Airway epithelial cell (primary cell): ENCODE results near the gene ABCF3. TPM values are rescaled to one million over a fixed set of nuclear protein-coding genes. Genes with fewer than 3 reads are reported as not detected.

Experiments
- total RNA-seq: library from RNA; depleted of rRNA; stranded (reverse); fragments of >200 nt; gene quantifications from 2 replicates; pipeline ENCODE4 v1.2.3, GENCODE V29; 2015

ABCF3 gene
- 37.8 and 40.1 TPM in 2 replicates for total RNA-seq

GRCh38 chr3:184186184-184186901 is at the start of gene ABCF3:
TSS of gene ABCF3 (plus strand) at chr3:184186199. CDS start at chr3:184186208, 9 bp downstream.

GRCh38 chr3:184154885-184155643 is 30.9 kb upstream of the ABCF3 start, which contains the start of gene DVL3:
TSS of gene DVL3 (plus strand) at chr3:184155377. CDS start at chr3:184155636, 259 bp downstream.

GRCh38 chr3:184174646-184175492 is 11.1 kb upstream of the ABCF3 start, which contains the start of gene AP2M1:
TSS of gene AP2M1 (plus strand) at chr3:184174855. CDS start at chr3:184176994, 2,139 bp downstream.

GRCh38 chr3:184229394-184230080 is 43.5 kb downstream of the ABCF3 start, which contains the start of gene VWA5B2:
TSS of gene VWA5B2 (plus strand) at chr3:184229585. CDS start at chr3:184230529, 944 bp downstream.

Other genes with a start within 250 kb of the ABCF3 start
- 19.2 and 23.5 TPM in 2 replicates for gene ABCC5, start 168.3 kb upstream of the ABCF3 start, total RNA-seq
- not detected in 2 replicates for gene HTR3D, start 154.5 kb upstream of the ABCF3 start, total RNA-seq
- gene HTR3C, start 133.2 kb upstream of the ABCF3 start, total RNA-seq, result not detected in 2 replicates
- not detected in 2 replicates for gene HTR3E, start 89.1 kb upstream of the ABCF3 start, total RNA-seq
- gene EIF2B5, start 50.8 kb upstream of the ABCF3 start, total RNA-seq, result 25.4 and 40.7 TPM in 2 replicates
- gene DVL3, start 30.8 kb upstream of the ABCF3 start, total RNA-seq, result 21.9 and 30.9 TPM in 2 replicates
- gene AP2M1, start 11.3 kb upstream of the ABCF3 start, total RNA-seq, result 249 and 343 TPM in 2 replicates
- gene VWA5B2, start 43.4 kb downstream of the ABCF3 start, total RNA-seq, result not detected in 2 replicates
- gene ALG3, start 62.8 kb downstream of the ABCF3 start, total RNA-seq, result 82.5 and 89.1 TPM in 2 replicates
- 16.6 and 19.6 TPM in 2 replicates for gene EEF1AKMT4, start 63.5 kb downstream of the ABCF3 start, total RNA-seq
- 0.07 TPM in 1 of 2 replicates, not detected in the other for gene CAMK2N2, start 75.4 kb downstream of the ABCF3 start, total RNA-seq
- not detected in 2 replicates for gene ECE2, start 89.8 kb downstream of the ABCF3 start, total RNA-seq
- gene PSMD2, start 113.0 kb downstream of the ABCF3 start, total RNA-seq, result 478 and 595 TPM in 2 replicates
- gene EIF4G1, start 128.4 kb downstream of the ABCF3 start, total RNA-seq, result 479 and 515 TPM in 2 replicates
- gene FAM131A, start 151.4 kb downstream of the ABCF3 start, total RNA-seq, result 24.9 and 36.7 TPM in 2 replicates
- 6.4 and 7.9 TPM in 2 replicates for gene CLCN2, start 175.4 kb downstream of the ABCF3 start, total RNA-seq
- 114 and 182 TPM in 2 replicates for gene POLR2H, start 175.5 kb downstream of the ABCF3 start, total RNA-seq
- gene THPO, start 192.0 kb downstream of the ABCF3 start, total RNA-seq, result not detected in 2 replicates
- gene CHRD, start 193.9 kb downstream of the ABCF3 start, total RNA-seq, result not detected in 2 replicates